IMR-90 (cell line): ENCODE results near the gene NEUROD1. TPM values are rescaled to one million over a fixed set of nuclear protein-coding genes. Genes with fewer than 3 reads are reported as not detected.

Experiments used
- ATAC-seq: fragments of 200-7000 bp; cut with Tn5 transposase; 2 replicates; pipeline ENCODE4 v1.9.1; 2020; ENCODE audit warnings: low read depth, mild to moderate bottlenecking, moderate library complexity
- BruUV-seq: library from RNA; stranded (reverse); fragments of 400-500 nt; replicated peaks from 2 replicates; lab custom pipeline; 2021; lab: Mats Ljungman, UMichigan
- CTCF ChIA-PET: fragments of 300-600 bp; formaldehyde crosslinking; extraction: SDS; loops from one replicate; lab custom pipeline; 2021; ENCODE audit warnings: antibody characterized with exemption; lab: Yijun Ruan, JAX
- POLR2A ChIA-PET: fragments of 300-600 bp; sonication (Branson Sonifier 250); formaldehyde crosslinking; loops from one replicate; lab custom pipeline; 2022; ENCODE audit warnings: antibody characterized with exemption; ENCODE audit not compliant: unreplicated experiment; lab: Charles Lee
- DNase-seq: peaks from one replicate; pipeline ENCODE4 v3.0.0; 2013
- H2AFZ ChIP-seq: replicated peaks from 2 replicates; pipeline ENCODE3; 2013; ENCODE audit warnings: low read length, mild to moderate bottlenecking; ENCODE audit not compliant: poor library complexity
- H2AK5ac ChIP-seq: 2 replicates; pipeline ENCODE4 v1.6.1; 2013; ENCODE audit warnings: low read depth, low read length, inconsistent platforms
- H2AK9ac ChIP-seq: replicated peaks from 2 replicates; pipeline ENCODE3; 2013; ENCODE audit warnings: mild to moderate bottlenecking, low read depth, low read length, moderate library complexity; ENCODE audit not compliant: poor library complexity
- H2BK120ac ChIP-seq: 2 replicates; pipeline ENCODE4 v1.6.1; 2013; ENCODE audit warnings: low read depth, low read length, inconsistent platforms
- H2BK15ac ChIP-seq: 3 replicates; pipeline ENCODE4 v1.6.1; 2013; ENCODE audit warnings: low read depth, low read length, inconsistent platforms
- H2BK20ac ChIP-seq: 2 replicates; pipeline ENCODE4 v1.6.1; 2013; ENCODE audit warnings: low read depth, mild to moderate bottlenecking, inconsistent platforms, low read length, moderate library complexity
- H2BK5ac ChIP-seq: 2 replicates; pipeline ENCODE4 v1.6.1; 2013; ENCODE audit warnings: mild to moderate bottlenecking, low read depth, low read length, inconsistent platforms; ENCODE audit not compliant: poor library complexity, severe bottlenecking
- H3K14ac ChIP-seq: replicated peaks from 2 replicates; pipeline ENCODE4 v1.6.1; 2013; ENCODE audit warnings: low read depth, low read length, inconsistent platforms
- H3K18ac ChIP-seq: 2 replicates; pipeline ENCODE4 v1.6.1; 2013; ENCODE audit warnings: low read depth, low read length, control low read depth
- H3K23ac ChIP-seq: 2 replicates; pipeline ENCODE4 v1.6.1; 2013; ENCODE audit warnings: low read depth, low read length, inconsistent platforms
- H3K27ac ChIP-seq: 2 replicates; pipeline ENCODE4 v1.5.1; 2013; ENCODE audit warnings: mild to moderate bottlenecking, control low read depth, low read length; ENCODE audit not compliant: insufficient read depth
- H3K27me3 ChIP-seq: 2 replicates; pipeline ENCODE4 v1.6.1; 2013; ENCODE audit warnings: low read length; ENCODE audit not compliant: control insufficient read depth, insufficient read depth
- H3K36me3 ChIP-seq: 2 replicates; pipeline ENCODE4 v1.6.1; 2013; ENCODE audit warnings: low read length, mixed read lengths; ENCODE audit not compliant: control insufficient read depth, insufficient read depth
- H3K4ac ChIP-seq: 2 replicates; pipeline ENCODE4 v1.6.1; 2013; ENCODE audit warnings: low read depth, low read length, inconsistent platforms
- H3K4me1 ChIP-seq: 2 replicates; pipeline ENCODE4 v1.6.1; 2013; ENCODE audit warnings: low read length, mixed read lengths; ENCODE audit not compliant: control insufficient read depth, insufficient read depth
- H3K4me2 ChIP-seq: 2 replicates; pipeline ENCODE4 v1.6.1; 2013; ENCODE audit warnings: low read depth, mild to moderate bottlenecking, control low read depth, low read length, moderate library complexity
- H3K4me3 ChIP-seq: 2 replicates; pipeline ENCODE4 v1.5.1; 2013; ENCODE audit warnings: low read depth, mild to moderate bottlenecking, control low read depth, low read length, moderate library complexity; ENCODE audit not compliant: insufficient read depth
- H3K56ac ChIP-seq: 2 replicates; pipeline ENCODE4 v1.6.1; 2013; ENCODE audit warnings: low read length, inconsistent platforms; ENCODE audit not compliant: insufficient read depth; ENCODE audit errors: extremely low read depth
- H3K79me1 ChIP-seq, 2 experiments: 2 replicates each; pipeline ENCODE4 v1.6.1; 2013; ENCODE audit warnings: low read length in 2 of 2, inconsistent platforms in 1 of 2, low read depth in 1 of 2
- H3K9ac ChIP-seq: 2 replicates; pipeline ENCODE4 v1.6.1; 2013; ENCODE audit warnings: low read depth, low read length, control low read depth
- H3K9me1 ChIP-seq: 2 replicates; pipeline ENCODE4 v1.6.1; 2013; ENCODE audit warnings: low read length, inconsistent platforms; ENCODE audit not compliant: insufficient read depth
- H3K9me3 ChIP-seq: 2 replicates; pipeline ENCODE4 v1.6.1; 2013; ENCODE audit warnings: low read length; ENCODE audit not compliant: control insufficient read depth, insufficient read depth
- H4K20me1 ChIP-seq: 2 replicates; pipeline ENCODE4 v1.6.1; 2013; ENCODE audit warnings: low read length, inconsistent platforms; ENCODE audit not compliant: insufficient read depth
- H4K5ac ChIP-seq: 2 replicates; pipeline ENCODE4 v1.6.1; 2013; ENCODE audit warnings: mild to moderate bottlenecking, low read depth, low read length, control low read depth
- H4K8ac ChIP-seq, 2 experiments: 2 replicates each; pipeline ENCODE4 v1.6.1; 2013; ENCODE audit warnings: low read depth in 2 of 2, low read length in 2 of 2, control low read depth in 1 of 2, inconsistent platforms in 1 of 2
- H4K91ac ChIP-seq: 2 replicates; pipeline ENCODE4 v1.6.1; 2013; ENCODE audit warnings: low read depth, low read length, inconsistent platforms; ENCODE audit not compliant: insufficient read depth
- BHLHE40 ChIP-seq: fragments of 150-350 bp; IDR thresholded peaks from 2 replicates; pipeline ENCODE4 v1.6.1; 2016; ENCODE audit warnings: mild to moderate bottlenecking, low read depth, low read length
- CEBPB ChIP-seq: IDR thresholded peaks from 2 replicates; pipeline ENCODE4 v1.6.1; 2012; ENCODE audit warnings: low read depth, low read length, improper control_type of control experiment
- CHD1 ChIP-seq: IDR thresholded peaks from 2 replicates; pipeline ENCODE4 v1.6.1; 2012; ENCODE audit warnings: low read depth, low read length, improper control_type of control experiment
- CTCF ChIP-seq: conservative IDR thresholded peaks from 2 replicates; pipeline ENCODE4 v1.5.1; 2012; ENCODE audit warnings: mild to moderate bottlenecking, low read depth, low read length, improper control_type of control experiment
- ELK1 ChIP-seq: fragments of 150-350 bp; IDR thresholded peaks from 2 replicates; pipeline ENCODE4 v1.6.1; 2016; ENCODE audit warnings: low read depth, mild to moderate bottlenecking, low read length, moderate library complexity, borderline replicate concordance
- FOS ChIP-seq: fragments of 150-350 bp; IDR thresholded peaks from 2 replicates; pipeline ENCODE4 v1.6.1; 2016; ENCODE audit warnings: low read depth, low read length
- MAFK ChIP-seq: IDR thresholded peaks from 2 replicates; pipeline ENCODE4 v1.6.1; 2012; ENCODE audit warnings: low read depth, low read length, improper control_type of control experiment
- MAZ ChIP-seq: IDR thresholded peaks from 2 replicates; pipeline ENCODE4 v1.6.1; 2012; ENCODE audit warnings: low read depth, mild to moderate bottlenecking, low read length, improper control_type of control experiment, moderate library complexity, borderline replicate concordance
- MXI1 ChIP-seq: IDR thresholded peaks from 2 replicates; pipeline ENCODE4 v1.6.1; 2012; ENCODE audit warnings: low read depth, mild to moderate bottlenecking, low read length, moderate library complexity, borderline replicate concordance
- NFE2L2 ChIP-seq: fragments of 150-350 bp; IDR thresholded peaks from 2 replicates; pipeline ENCODE4 v1.6.1; 2016; ENCODE audit warnings: low read depth, mild to moderate bottlenecking, low read length
- POLR2A ChIP-seq: IDR thresholded peaks from 2 replicates; pipeline ENCODE4 v1.6.1; 2012; ENCODE audit warnings: mild to moderate bottlenecking, low read depth, low read length
- RAD21 ChIP-seq: IDR thresholded peaks from 2 replicates; pipeline ENCODE4 v1.6.1; 2012; ENCODE audit warnings: low read length, improper control_type of control experiment
- RCOR1 ChIP-seq: IDR thresholded peaks from 2 replicates; pipeline ENCODE4 v1.6.1; 2012; ENCODE audit warnings: mild to moderate bottlenecking, low read length, improper control_type of control experiment; ENCODE audit not compliant: insufficient replicate concordance
- RFX5 ChIP-seq: IDR thresholded peaks from 2 replicates; pipeline ENCODE4 v1.8.0; 2012; ENCODE audit warnings: low read depth, mild to moderate bottlenecking, low read length, moderate library complexity
- SMC3 ChIP-seq: fragments of 150-350 bp; IDR thresholded peaks from 2 replicates; pipeline ENCODE4 v1.6.1; 2016; ENCODE audit warnings: low read depth, mild to moderate bottlenecking, antibody characterized with exemption, low read length, moderate library complexity
- USF2 ChIP-seq: fragments of 150-350 bp; IDR thresholded peaks from 2 replicates; pipeline ENCODE4 v1.6.1; 2017; ENCODE audit warnings: mild to moderate bottlenecking, antibody characterized with exemption, low read length, low read depth
- WGBS, 2 experiments: methylation state at CpG; one replicate each; pipeline versions ENCODE4 v1.1.5 to v1.1.7; 2013; ENCODE audit warnings: missing lambda C conversion rate in 2 of 2; ENCODE audit not compliant: insufficient read length in 1 of 2; ENCODE audit errors: extremely low coverage in 2 of 2; 5-methylcytosine and 5-hydroxymethylcytosine counted together
- dilution Hi-C: fragments of 300-500 bp; cut with HindIII; formaldehyde crosslinking; loops from one replicate; pipeline ENCODE4 v1.14.3; 2018; ENCODE audit warnings: low sequenced_read_pairs; ENCODE audit not compliant: unreplicated experiment
- in situ Hi-C: fragments of 300-500 bp; cut with MboI; formaldehyde crosslinking; loops from 3 replicates; pipeline ENCODE4 v1.14.3; 2019; ENCODE audit warnings: low sequenced_read_pairs, inconsistent platforms, mixed read lengths
- intact Hi-C: fragments of 100-400 bp; cut with micrococcal nuclease; formaldehyde crosslinking; loops from 2 replicates; pipeline ENCODE4 v1.10.0; 2022
- polyA plus RNA-seq, 3 experiments: library from polyadenylated mRNA; depleted of rRNA; stranded (reverse); fragments of >200 nt; gene quantifications; 2 replicates each; pipeline ENCODE4 v1.2.3, GENCODE V29; 2012; ENCODE audit warnings: low replicate concordance in 1 of 3
- total RNA-seq: library from RNA; depleted of rRNA; stranded (reverse); fragments of >200 nt; gene quantifications from 2 replicates; pipeline ENCODE4 v1.2.3, GENCODE V29; 2012

The NEUROD1 gene
- total and polyA plus RNA-seq, 2 of the 4 experiments (the other 2 are of a cell fraction), result not detected

- no peaks in the 10 kb centered on the region for H3K36me3 ChIP-seq
- H2BK20ac ChIP-seq, result no peak overlapping the region
- H4K8ac ChIP-seq, result no peak overlapping the region
- no peak overlapping the region for H3K14ac ChIP-seq
- no peak overlapping the region for H2AK5ac ChIP-seq
- no peak overlapping the region for H2AK9ac ChIP-seq
- TF ChIP-seq MAFK (no peak), POLR2A (no peak), NFE2L2 (no peak), ELK1 (no peak), CTCF (no peak), USF2 (no peak), SMC3 (no peak), RFX5 (no peak), MXI1 (no peak), CHD1 (no peak), CEBPB (no peak), BHLHE40 (no peak), RCOR1 (no peak), MAZ (no peak), RAD21 (no peak), FOS (no peak)
- no peak overlapping the region for H2BK15ac ChIP-seq
- H2BK5ac ChIP-seq, result no peak overlapping the region
- no peak overlapping the region for H3K18ac ChIP-seq
- no peak overlapping the region for H3K23ac ChIP-seq
- no peak overlapping the region for H2AFZ ChIP-seq
- no peak overlapping the region for H2BK120ac ChIP-seq
- H3K4me2 ChIP-seq, result no peak overlapping the region
- H3K4me1 ChIP-seq, result no peaks in the 10 kb centered on the region
- BruUV-seq, result no TSS peak
- no peak overlapping the region for H4K5ac ChIP-seq
- no peaks in the 10 kb centered on the region for H3K9me1 ChIP-seq
- intact Hi-C loops, result no loop called here
- in situ Hi-C loops, result no loop called here
- H3K4ac ChIP-seq, result no peak overlapping the region
- ATAC-seq (no peak), DNase-seq (no peak)
- dilution Hi-C loops, result no loop called here
- ChIA-PET CTCF (no interaction called here), POLR2A (no interaction called here)
- no peak overlapping the region for H3K27ac ChIP-seq
- no peak overlapping the region for H4K91ac ChIP-seq
- H3K27me3 ChIP-seq, result no peaks in the 10 kb centered on the region; the same call in 1 of the 2 replicates
- no peak overlapping the region for H3K56ac ChIP-seq
- no CpG with 5 or more reads among the region's 1 CpG for WGBS, 2 experiments
- H3K79me1 ChIP-seq, result no peaks in the 10 kb centered on the region
- H3K4me3 ChIP-seq, result no peak overlapping the region
- no peak overlapping the region for H3K9ac ChIP-seq
- no peaks in the 10 kb centered on the region for H3K9me3 ChIP-seq
- H4K20me1 ChIP-seq, result no peaks in the 10 kb centered on the region
Measured at GRCh38 chr2:181667234-181667633, 13.1 kb downstream of the NEUROD1 start.
